Small intestine (tissue), 7 donors: ENCODE data around the gene GALNT9. TPM values are rescaled to one million over a fixed set of nuclear protein-coding genes. Genes with fewer than 3 reads are reported as not detected.

ENCODE experiments used
- DNase-seq, 2 donors: peaks; one replicate each; pipeline versions ENCODE4 v3.0.0 to v3.0.0-alpha.2; 2013
- FAIRE-seq: peaks from 2 replicates; lab custom pipeline; 2012; peaks lifted over from hg19 to GRCh38; lab: Jason Lieb, UNC
- H3K27ac ChIP-seq, 3 donors: one replicate each; pipeline ENCODE4 v1.5.1; 2013; ENCODE audit warnings: low read length in 2 of 3, mild to moderate bottlenecking in 2 of 3, control low read depth in 1 of 3, inconsistent platforms in 1 of 3, low read depth in 1 of 3, moderate library complexity in 1 of 3
- H3K27me3 ChIP-seq, 3 donors: one replicate each; pipeline ENCODE4 v1.6.1; 2013; ENCODE audit warnings: low read length in 3 of 3, inconsistent platforms in 1 of 3; ENCODE audit not compliant: control insufficient read depth in 3 of 3, insufficient read depth in 3 of 3
- H3K36me3 ChIP-seq, 3 donors: one replicate each; pipeline ENCODE4 v1.6.1; 2013; ENCODE audit warnings: low read length in 3 of 3, inconsistent platforms in 1 of 3, low read depth in 1 of 3, mild to moderate bottlenecking in 1 of 3, moderate library complexity in 1 of 3; ENCODE audit not compliant: control insufficient read depth in 3 of 3, insufficient read depth in 2 of 3
- H3K4me1 ChIP-seq, 3 donors: one replicate each; pipeline ENCODE4 v1.6.1; 2013; ENCODE audit warnings: low read length in 2 of 3, inconsistent platforms in 1 of 3, low read depth in 1 of 3, mild to moderate bottlenecking in 1 of 3, moderate library complexity in 1 of 3; ENCODE audit not compliant: control insufficient read depth in 3 of 3, insufficient read depth in 2 of 3
- H3K4me3 ChIP-seq, 3 donors: one replicate each; pipeline ENCODE4 v1.5.1; 2013; ENCODE audit warnings: low read length in 3 of 3, control low read depth in 1 of 3, inconsistent platforms in 1 of 3, low read depth in 1 of 3, mild to moderate bottlenecking in 1 of 3, moderate library complexity in 1 of 3
- H3K9me3 ChIP-seq, 2 donors: one replicate each; pipeline ENCODE4 v1.6.1; 2013; ENCODE audit warnings: low read depth in 1 of 2, low read length in 1 of 2; ENCODE audit not compliant: control insufficient read depth in 2 of 2, insufficient read depth in 1 of 2
- WGBS, 3 donors: extraction: QIAGEN DNeasy Blood & Tissue Kit; methylation state at CpG; one replicate each; pipeline ENCODE4 v1.1.7; 2013; 5-methylcytosine and 5-hydroxymethylcytosine counted together
- polyA plus RNA-seq, 4 donors: library from polyadenylated mRNA; stranded (reverse) in 3 of 4; unstranded in 1 of 4; fragments of 200-250 nt in 3 of 4; fragments of 120-200 nt in 1 of 4; gene quantifications; one replicate each; pipeline versions ENCODE4 v1.2.1 to v1.2.3, GENCODE V29; 2013
- donor health status: healthy with polysubstance abuse.
- donor health status: control.
- donor health status: control.
- donor health status: Bipolar disorder and iron deficiency.
- donor health status: healthy.

Gene GALNT9
- polyA plus RNA-seq, 4 donors: 0.79 to 2.6 TPM; not detected in 2

- Histone ChIP-seq H3K4me1 (no peaks in the 10 kb centered on the region), H3K27me3 (peaks cover 0 to 8% (median 0%) of the 10 kb centered on the region in 3 donors), H3K9me3 (peaks cover 0 to 15% of the 10 kb centered on the region in 2 donors), H3K36me3 (no peaks in the 10 kb centered on the region), H3K27ac (no peak overlapping the region), H3K4me3 (no peak overlapping the region)
- WGBS, 3 donors: 57 to 69% (median 60%) methylated on average over 18 of the region's 18 CpGs
- FAIRE-seq (no peak), DNase-seq (no peak)
Measured at GRCh38 chr12:132367852-132368251, 38.5 kb upstream of the GALNT9 start.

- H3K4me1 ChIP-seq: no peaks in the 10 kb centered on the region
- H3K9me3 ChIP-seq: peaks cover 0 to 15% of the 10 kb centered on the region in 2 donors
- H3K27me3 ChIP-seq: peaks cover 0 to 8% (median 0%) of the 10 kb centered on the region in 3 donors
- H3K27ac ChIP-seq: no peak overlapping the region
- 76 to 79% (median 78%) methylated on average over 29 to 31 of the region's 31 CpGs for WGBS, 3 donors
- H3K4me3 ChIP-seq: no peak overlapping the region
- no peaks in the 10 kb centered on the region for H3K36me3 ChIP-seq
- FAIRE-seq (no peak), DNase-seq (no peak)
Measured at GRCh38 chr12:132367071-132367851, 37.9 kb upstream of the GALNT9 start.

- no peaks in the 10 kb centered on the region for H3K4me1 ChIP-seq
- H3K9me3 ChIP-seq: peaks cover 0 to 11% of the 10 kb centered on the region in 2 donors
- peaks cover 0 to 8% (median 0%) of the 10 kb centered on the region in 3 donors for H3K27me3 ChIP-seq
- DNase-seq (no peak), FAIRE-seq (no peak)
- 50 to 61% (median 54%) methylated on average over 15 to 17 of the region's 17 CpGs for WGBS, 3 donors
- H3K36me3 ChIP-seq: no peaks in the 10 kb centered on the region
- H3K27ac ChIP-seq: no peak overlapping the region
- no peak overlapping the region for H3K4me3 ChIP-seq
Measured at GRCh38 chr12:132366341-132366861, 37.0 kb upstream of the GALNT9 start.

GRCh38 chr12:132365226-132365625, 35.8 kb upstream of the GALNT9 start:
- 77 to 94% (median 88%) methylated on average over 10 of the region's 10 CpGs for WGBS, 3 donors
- no peak for DNase-seq
- no peak for FAIRE-seq

GRCh38 chr12:132364348-132364902, 35.0 kb upstream of the GALNT9 start:
- Histone ChIP-seq H3K9me3 (peaks cover 0 to 6% of the 10 kb centered on the region in 2 donors), H3K4me1 (no peaks in the 10 kb centered on the region), H3K27ac (no peak overlapping the region), H3K36me3 (no peaks in the 10 kb centered on the region), H3K4me3 (no peak overlapping the region), H3K27me3 (peaks cover 0 to 6% (median 0%) of the 10 kb centered on the region in 3 donors)
- no peak for DNase-seq
- FAIRE-seq: no peak
- 77 to 89% (median 78%) methylated on average over 7 to 15 of the region's 15 CpGs for WGBS, 3 donors

More at GRCh38 chr12:132365226-132365625, 35.8 kb upstream of the GALNT9 start:
- Histone ChIP-seq H3K36me3 (no peaks in the 10 kb centered on the region), H3K9me3 (peaks cover 0 to 4% of the 10 kb centered on the region in 2 donors), H3K27me3 (peaks cover 0 to 6% (median 0%) of the 10 kb centered on the region in 3 donors), H3K4me1 (no peaks in the 10 kb centered on the region), H3K27ac (no peak overlapping the region), H3K4me3 (no peak overlapping the region)

GRCh38 chr12:132363661-132364347, 34.4 kb upstream of the GALNT9 start:
- Histone ChIP-seq H3K36me3 (no peaks in the 10 kb centered on the region), H3K27ac (no peak overlapping the region), H3K4me1 (no peaks in the 10 kb centered on the region), H3K9me3 (peaks cover 0 to 7% of the 10 kb centered on the region in 2 donors), H3K4me3 (no peak overlapping the region), H3K27me3 (peaks cover 0 to 6% (median 0%) of the 10 kb centered on the region in 3 donors)
- 82 to 86% (median 84%) methylated on average over 22 of the region's 22 CpGs for WGBS, 3 donors
- DNase-seq: no peak
- FAIRE-seq: no peak

GRCh38 chr12:132362996-132363660, 33.7 kb upstream of the GALNT9 start:
- no peak for DNase-seq

More at GRCh38 chr12:132362996-132363660, 33.7 kb upstream of the GALNT9 start:
- H3K9me3 ChIP-seq: peaks cover 0 to 13% of the 10 kb centered on the region in 2 donors
- H3K27ac ChIP-seq: no peak overlapping the region
- FAIRE-seq: no peak
- no peaks in the 10 kb centered on the region for H3K36me3 ChIP-seq
- H3K27me3 ChIP-seq: peaks cover 0 to 6% (median 0%) of the 10 kb centered on the region in 3 donors
- H3K4me1 ChIP-seq: no peaks in the 10 kb centered on the region
- H3K4me3 ChIP-seq: no peak overlapping the region
- 86 to 89% (median 86%) methylated on average over 29 of the region's 29 CpGs for WGBS, 3 donors
